IPS-15b (cell line): Measurements from ENCODE around the gene AEBP2.

Source experiments
- H3K27me3 ChIP-seq: one replicate; pipeline ENCODE4 v1.6.1; 2013; ENCODE audit warnings: low read length; ENCODE audit not compliant: control insufficient read depth, insufficient read depth
- H3K36me3 ChIP-seq: one replicate; pipeline ENCODE4 v1.6.1; 2013; ENCODE audit warnings: low read length; ENCODE audit not compliant: control insufficient read depth, insufficient read depth
- H3K4me1 ChIP-seq: one replicate; pipeline ENCODE4 v1.6.1; 2013; ENCODE audit warnings: mild to moderate bottlenecking, low read length; ENCODE audit not compliant: control insufficient read depth, insufficient read depth
- H3K4me3 ChIP-seq: one replicate; pipeline ENCODE4 v1.5.1; 2013; ENCODE audit warnings: low read depth, low read length
- H3K9ac ChIP-seq: one replicate; pipeline ENCODE4 v1.6.1; 2013; ENCODE audit warnings: low read depth, mild to moderate bottlenecking, low read length
- H3K9me3 ChIP-seq: one replicate; pipeline ENCODE4 v1.6.1; 2013; ENCODE audit warnings: mild to moderate bottlenecking, low read length; ENCODE audit not compliant: control insufficient read depth, insufficient read depth

AEBP2 gene

GRCh38 chr12:19527866-19528265, 88.6 kb downstream of the AEBP2 start:
- H3K27me3 ChIP-seq, result no peaks in the 10 kb centered on the region
- no peaks in the 10 kb centered on the region for H3K36me3 ChIP-seq
- H3K9ac ChIP-seq, result no peak overlapping the region
- peaks cover under 1% of the 10 kb centered on the region for H3K4me1 ChIP-seq
- H3K9me3 ChIP-seq, result no peaks in the 10 kb centered on the region
- H3K4me3 ChIP-seq, result no peak overlapping the region

- H3K27me3 ChIP-seq, result no peaks in the 10 kb centered on the region
- no peaks in the 10 kb centered on the region for H3K9me3 ChIP-seq
- no peaks in the 10 kb centered on the region for H3K36me3 ChIP-seq
- H3K4me1 ChIP-seq, result peaks cover 7% of the 10 kb centered on the region
- H3K4me3 ChIP-seq, result no peak overlapping the region
- no peak overlapping the region for H3K9ac ChIP-seq
These were observed 89.5 kb downstream of the AEBP2 start for GRCh38 chr12:19528750-19529149.

- no peaks in the 10 kb centered on the region for H3K36me3 ChIP-seq
- H3K4me3 ChIP-seq, result no peak overlapping the region
- no peaks in the 10 kb centered on the region for H3K27me3 ChIP-seq
- peaks cover 7% of the 10 kb centered on the region for H3K4me1 ChIP-seq
- H3K9ac ChIP-seq, result no peak overlapping the region
- no peaks in the 10 kb centered on the region for H3K9me3 ChIP-seq
These were observed 90.8 kb downstream of the AEBP2 start for GRCh38 chr12:19529951-19530636.

- H3K4me3 ChIP-seq, result no peak overlapping the region
- peaks cover 7% of the 10 kb centered on the region for H3K4me1 ChIP-seq
- H3K36me3 ChIP-seq, result no peaks in the 10 kb centered on the region
- H3K27me3 ChIP-seq, result no peaks in the 10 kb centered on the region
- no peaks in the 10 kb centered on the region for H3K9me3 ChIP-seq
- no peak overlapping the region for H3K9ac ChIP-seq
These were observed 91.3 kb downstream of the AEBP2 start for GRCh38 chr12:19530637-19531023.

GRCh38 chr12:19533567-19533966, 94.3 kb downstream of the AEBP2 start:
- no peak overlapping the region for H3K4me3 ChIP-seq
- no peaks in the 10 kb centered on the region for H3K9me3 ChIP-seq
- H3K4me1 ChIP-seq, result peaks cover 7% of the 10 kb centered on the region
- no peaks in the 10 kb centered on the region for H3K27me3 ChIP-seq
- H3K9ac ChIP-seq, result no peak overlapping the region
- no peaks in the 10 kb centered on the region for H3K36me3 ChIP-seq

GRCh38 chr12:19539071-19539470, 99.8 kb downstream of the AEBP2 start:
- H3K9ac ChIP-seq, result no peak overlapping the region
- H3K9me3 ChIP-seq, result no peaks in the 10 kb centered on the region
- H3K4me3 ChIP-seq, result no peak overlapping the region
- H3K36me3 ChIP-seq, result no peaks in the 10 kb centered on the region
- peaks cover 5% of the 10 kb centered on the region for H3K4me1 ChIP-seq
- H3K27me3 ChIP-seq, result no peaks in the 10 kb centered on the region

- Histone ChIP-seq H3K4me3 (no peak overlapping the region), H3K9ac (no peak overlapping the region), H3K9me3 (no peaks in the 10 kb centered on the region), H3K27me3 (no peaks in the 10 kb centered on the region), H3K36me3 (no peaks in the 10 kb centered on the region), H3K4me1 (peaks cover 5% of the 10 kb centered on the region)
These were observed 100.5 kb downstream of the AEBP2 start for GRCh38 chr12:19539836-19540235.

GRCh38 chr12:19542606-19543005, 103.3 kb downstream of the AEBP2 start:
- Histone ChIP-seq H3K4me1 (peaks cover 5% of the 10 kb centered on the region), H3K36me3 (no peaks in the 10 kb centered on the region), H3K27me3 (no peaks in the 10 kb centered on the region), H3K9ac (no peak overlapping the region), H3K4me3 (no peak overlapping the region), H3K9me3 (no peaks in the 10 kb centered on the region)

- Histone ChIP-seq H3K27me3 (no peaks in the 10 kb centered on the region), H3K4me3 (no peak overlapping the region), H3K9ac (no peak overlapping the region), H3K36me3 (no peaks in the 10 kb centered on the region), H3K4me1 (peaks cover under 1% of the 10 kb centered on the region), H3K9me3 (no peaks in the 10 kb centered on the region)
These were observed 105.1 kb downstream of the AEBP2 start for GRCh38 chr12:19544353-19544752.

- Histone ChIP-seq H3K4me3 (no peak overlapping the region), H3K27me3 (no peaks in the 10 kb centered on the region), H3K36me3 (no peaks in the 10 kb centered on the region), H3K9me3 (no peaks in the 10 kb centered on the region), H3K4me1 (no peaks in the 10 kb centered on the region), H3K9ac (no peak overlapping the region)
These were observed 106.0 kb downstream of the AEBP2 start for GRCh38 chr12:19545301-19545700.

- Histone ChIP-seq H3K9me3 (no peaks in the 10 kb centered on the region), H3K9ac (no peak overlapping the region), H3K4me3 (no peak overlapping the region), H3K27me3 (no peaks in the 10 kb centered on the region), H3K36me3 (no peaks in the 10 kb centered on the region), H3K4me1 (no peaks in the 10 kb centered on the region)
These were observed 106.7 kb downstream of the AEBP2 start for GRCh38 chr12:19546027-19546426.

GRCh38 chr12:19546611-19547162, 107.4 kb downstream of the AEBP2 start:
- Histone ChIP-seq H3K27me3 (no peaks in the 10 kb centered on the region), H3K4me1 (no peaks in the 10 kb centered on the region), H3K9me3 (no peaks in the 10 kb centered on the region), H3K9ac (no peak overlapping the region), H3K4me3 (no peak overlapping the region), H3K36me3 (no peaks in the 10 kb centered on the region)
